ENCODE results near the gene RCC1.
"Not testable (repeated sequence)": the region's sequence is repeated elsewhere in the genome, so short reads cannot be mapped to it uniquely, and the experiment has no call there.

Gene RCC1, protein sequence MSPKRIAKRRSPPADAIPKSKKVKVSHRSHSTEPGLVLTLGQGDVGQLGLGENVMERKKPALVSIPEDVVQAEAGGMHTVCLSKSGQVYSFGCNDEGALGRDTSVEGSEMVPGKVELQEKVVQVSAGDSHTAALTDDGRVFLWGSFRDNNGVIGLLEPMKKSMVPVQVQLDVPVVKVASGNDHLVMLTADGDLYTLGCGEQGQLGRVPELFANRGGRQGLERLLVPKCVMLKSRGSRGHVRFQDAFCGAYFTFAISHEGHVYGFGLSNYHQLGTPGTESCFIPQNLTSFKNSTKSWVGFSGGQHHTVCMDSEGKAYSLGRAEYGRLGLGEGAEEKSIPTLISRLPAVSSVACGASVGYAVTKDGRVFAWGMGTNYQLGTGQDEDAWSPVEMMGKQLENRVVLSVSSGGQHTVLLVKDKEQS

GRCh38 chr1:28505406-28506187, at the start of gene RCC1:
Gene RCC1, plus strand, starts transcription at chr1:28506043. Its CDS starts 23,824 bp downstream, at chr1:28529867.
- peak; percentile 98 for DNase-seq (ENCODE audit: extremely low read depth, low read depth)
- TF ChIP-seq, protein P1, sequence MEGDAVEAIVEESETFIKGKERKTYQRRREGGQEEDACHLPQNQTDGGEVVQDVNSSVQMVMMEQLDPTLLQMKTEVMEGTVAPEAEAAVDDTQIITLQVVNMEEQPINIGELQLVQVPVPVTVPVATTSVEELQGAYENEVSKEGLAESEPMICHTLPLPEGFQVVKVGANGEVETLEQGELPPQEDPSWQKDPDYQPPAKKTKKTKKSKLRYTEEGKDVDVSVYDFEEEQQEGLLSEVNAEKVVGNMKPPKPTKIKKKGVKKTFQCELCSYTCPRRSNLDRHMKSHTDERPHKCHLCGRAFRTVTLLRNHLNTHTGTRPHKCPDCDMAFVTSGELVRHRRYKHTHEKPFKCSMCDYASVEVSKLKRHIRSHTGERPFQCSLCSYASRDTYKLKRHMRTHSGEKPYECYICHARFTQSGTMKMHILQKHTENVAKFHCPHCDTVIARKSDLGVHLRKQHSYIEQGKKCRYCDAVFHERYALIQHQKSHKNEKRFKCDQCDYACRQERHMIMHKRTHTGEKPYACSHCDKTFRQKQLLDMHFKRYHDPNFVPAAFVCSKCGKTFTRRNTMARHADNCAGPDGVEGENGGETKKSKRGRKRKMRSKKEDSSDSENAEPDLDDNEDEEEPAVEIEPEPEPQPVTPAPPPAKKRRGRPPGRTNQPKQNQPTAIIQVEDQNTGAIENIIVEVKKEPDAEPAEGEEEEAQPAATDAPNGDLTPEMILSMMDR (IDR thresholded peaks at IDR 0.05; ENCODE audit: low read depth, low read length), result no peak

- TF ChIP-seq, protein P1 (IDR thresholded peaks at IDR 0.05; ENCODE audit: low read depth, low read length), result no peak
- peak; percentile 3 for DNase-seq (ENCODE audit: extremely low read depth, low read depth)
Measured at GRCh38 chr1:28456078-28456477, 49.8 kb upstream of the RCC1 start.

DNA sequence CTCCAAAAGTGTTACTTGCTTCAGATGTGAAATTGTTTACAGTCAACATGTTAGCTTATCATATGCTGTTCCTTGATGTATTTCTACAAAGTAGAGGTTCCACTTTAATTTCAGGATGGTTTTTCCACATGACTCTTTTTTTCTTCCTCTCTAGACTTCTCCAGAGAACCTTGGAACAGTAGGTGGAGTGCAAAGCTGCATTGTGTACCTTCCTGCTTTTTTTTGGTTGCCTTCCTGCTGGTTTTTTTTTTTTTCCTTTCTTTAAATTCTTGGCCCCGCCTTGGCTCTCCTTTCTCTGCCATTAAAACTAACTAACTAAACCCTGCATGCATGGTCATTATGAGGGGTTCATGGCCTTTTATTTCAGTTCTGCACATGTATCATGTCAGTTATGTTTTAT, 48.2 kb upstream of the RCC1 start:
- TF ChIP-seq, protein P1 (IDR thresholded peaks at IDR 0.05; ENCODE audit: low read depth, low read length), result no peak
- no peak for DNase-seq (ENCODE audit: extremely low read depth, low read depth)

GRCh38 chr1:28458237-28459228, 47.3 kb upstream of the RCC1 start:
- TF ChIP-seq, protein P1 (IDR thresholded peaks at IDR 0.05; ENCODE audit: low read depth, low read length), result no peak
- no peak for DNase-seq (ENCODE audit: extremely low read depth, low read depth)

DNA sequence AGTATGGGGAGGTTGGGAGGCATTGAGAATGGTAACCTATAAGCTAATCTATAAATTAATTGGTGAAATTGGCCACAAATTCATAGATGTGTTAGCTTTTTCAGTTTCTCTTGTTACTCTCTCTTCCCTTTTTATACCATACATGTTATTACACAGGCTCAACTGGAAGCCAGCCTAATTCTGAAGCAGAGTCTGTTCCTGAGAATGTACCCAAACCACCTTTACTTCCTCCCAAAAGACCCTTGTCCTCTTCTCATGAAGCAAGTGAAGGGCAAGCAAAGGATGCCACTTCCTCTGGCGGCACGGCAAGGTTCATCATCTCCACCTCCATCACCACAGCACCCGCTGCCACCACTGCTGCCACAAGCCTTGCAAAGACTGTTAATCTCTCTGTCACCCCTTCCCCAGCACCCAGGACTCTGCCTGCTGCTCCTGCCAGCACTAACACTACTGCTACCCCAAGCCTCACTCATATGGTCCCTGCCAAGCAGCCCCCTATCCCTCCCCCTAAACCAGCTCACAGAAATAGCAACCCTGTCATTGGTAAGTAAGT, 39.5 kb upstream of the RCC1 start:
- DNase-seq (ENCODE audit: extremely low read depth, low read depth), result no peak
- TF ChIP-seq, protein P1 (IDR thresholded peaks at IDR 0.05; ENCODE audit: low read depth, low read length), result no peak

DNA sequence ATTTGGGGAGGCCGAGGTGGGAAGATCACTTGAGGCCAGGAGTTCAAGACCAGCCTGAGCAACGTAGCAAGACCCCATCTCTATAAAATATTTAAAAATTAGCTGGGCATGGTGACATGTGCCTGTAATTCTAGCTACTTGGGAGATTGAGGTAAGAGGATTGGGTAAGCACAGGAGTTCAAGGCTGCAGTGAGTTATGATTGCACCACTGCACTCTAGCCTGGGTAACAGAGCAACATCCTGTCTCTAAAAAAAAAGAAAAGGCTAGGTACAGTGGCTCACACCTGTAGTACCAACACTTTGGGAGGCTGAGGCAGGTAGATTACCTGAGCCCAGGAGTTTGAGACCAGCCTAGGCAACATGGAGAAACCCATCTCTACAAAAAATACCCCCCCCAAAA, 35.7 kb upstream of the RCC1 start:
- TF ChIP-seq, protein P1 (IDR thresholded peaks at IDR 0.05; ENCODE audit: low read depth, low read length), result no peak
- DNase-seq (ENCODE audit: extremely low read depth, low read depth), result no peak

DNA sequence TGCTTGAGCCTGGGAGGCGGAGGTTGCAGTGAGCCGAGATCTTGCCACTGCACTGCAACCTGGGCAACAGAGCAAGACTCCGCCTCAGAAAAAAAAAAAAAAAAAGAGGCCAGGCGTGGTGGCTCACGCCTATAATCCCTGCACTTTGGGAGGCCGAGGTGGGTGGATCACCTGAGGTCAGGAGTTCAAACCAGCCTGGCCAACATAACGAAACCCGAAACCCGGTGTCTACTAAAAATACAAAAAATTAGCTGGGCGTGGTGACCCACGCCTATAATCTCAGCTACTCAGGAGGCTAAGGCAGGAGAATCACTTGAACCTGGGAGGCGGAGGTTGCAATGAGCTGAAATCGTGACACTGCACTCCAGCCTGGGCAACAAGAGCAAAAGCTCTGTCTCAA, 26.3 kb upstream of the RCC1 start:
- not testable (repeated sequence) for DNase-seq (ENCODE audit: extremely low read depth, low read depth)
